SU-DHL-6 (cell line): ENCODE measurements around the gene RANGAP1.

ENCODE experiments used
- EZH2phosphoT487 ChIP-seq: fragments of 200-600 bp; sonication (generic), shearing (Covaris generic); conservative IDR thresholded peaks from 2 replicates; pipeline ENCODE4 v1.6.1; 2018; ENCODE audit warnings: mild to moderate bottlenecking, antibody characterized with exemption, low read length, moderate library complexity, mixed read lengths
- TF ChIP-seq, protein P1 (sequence below): fragments of 200-600 bp; sonication (generic); IDR thresholded peaks from one replicate; pipeline ENCODE4 v1.5.1; 2017; ENCODE audit warnings: antibody characterized with exemption, mild to moderate bottlenecking, low read length, moderate library complexity; ENCODE audit not compliant: insufficient read depth, poor library complexity, severe bottlenecking

DNA sequence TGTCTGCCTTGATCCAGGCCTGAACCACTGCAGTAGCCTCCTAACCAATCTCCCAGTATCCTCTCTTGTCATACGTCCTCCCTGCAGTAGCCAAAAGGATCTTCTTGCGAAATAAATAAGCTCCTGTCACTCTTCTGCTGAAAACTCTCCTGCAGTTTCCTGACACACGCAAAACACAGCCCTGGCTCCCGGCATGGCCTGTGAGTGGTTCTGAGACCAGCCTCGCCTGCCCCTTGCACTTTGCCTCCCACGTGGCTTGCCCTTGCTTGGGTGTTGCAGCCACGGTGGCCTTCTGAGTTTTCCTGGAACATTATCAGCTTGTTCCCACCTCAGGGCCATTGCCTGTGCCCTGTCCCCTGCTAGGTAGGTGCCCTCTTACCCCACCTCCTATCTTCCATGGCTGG is 22.6 kb upstream of the RANGAP1 start:
- TF ChIP-seq, protein P1, sequence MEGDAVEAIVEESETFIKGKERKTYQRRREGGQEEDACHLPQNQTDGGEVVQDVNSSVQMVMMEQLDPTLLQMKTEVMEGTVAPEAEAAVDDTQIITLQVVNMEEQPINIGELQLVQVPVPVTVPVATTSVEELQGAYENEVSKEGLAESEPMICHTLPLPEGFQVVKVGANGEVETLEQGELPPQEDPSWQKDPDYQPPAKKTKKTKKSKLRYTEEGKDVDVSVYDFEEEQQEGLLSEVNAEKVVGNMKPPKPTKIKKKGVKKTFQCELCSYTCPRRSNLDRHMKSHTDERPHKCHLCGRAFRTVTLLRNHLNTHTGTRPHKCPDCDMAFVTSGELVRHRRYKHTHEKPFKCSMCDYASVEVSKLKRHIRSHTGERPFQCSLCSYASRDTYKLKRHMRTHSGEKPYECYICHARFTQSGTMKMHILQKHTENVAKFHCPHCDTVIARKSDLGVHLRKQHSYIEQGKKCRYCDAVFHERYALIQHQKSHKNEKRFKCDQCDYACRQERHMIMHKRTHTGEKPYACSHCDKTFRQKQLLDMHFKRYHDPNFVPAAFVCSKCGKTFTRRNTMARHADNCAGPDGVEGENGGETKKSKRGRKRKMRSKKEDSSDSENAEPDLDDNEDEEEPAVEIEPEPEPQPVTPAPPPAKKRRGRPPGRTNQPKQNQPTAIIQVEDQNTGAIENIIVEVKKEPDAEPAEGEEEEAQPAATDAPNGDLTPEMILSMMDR: no peak
- TF ChIP-seq EZH2phosphoT487: no peak
